Measurements from ENCODE around the gene CYRIA.

DNA sequence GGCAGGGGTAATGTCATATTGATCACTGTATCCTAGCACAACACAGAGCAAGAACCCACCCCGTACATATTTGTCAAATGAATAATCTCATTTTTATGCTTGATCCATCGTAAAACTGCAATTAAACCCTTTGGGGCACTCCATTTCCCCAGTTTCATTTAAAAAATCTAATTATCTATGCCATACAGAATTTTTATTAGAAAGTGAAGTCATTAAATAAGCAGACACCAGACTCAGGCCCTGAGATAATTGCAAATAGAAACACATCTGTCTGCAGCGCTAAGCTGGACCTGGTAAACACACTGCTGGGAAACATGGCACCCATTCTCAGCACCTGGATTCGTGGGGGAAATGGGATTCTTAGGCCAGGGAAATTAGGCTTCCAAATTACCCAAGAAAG is 5.1 kb downstream of the CYRIA start:
- TF ChIP-seq, protein P1, sequence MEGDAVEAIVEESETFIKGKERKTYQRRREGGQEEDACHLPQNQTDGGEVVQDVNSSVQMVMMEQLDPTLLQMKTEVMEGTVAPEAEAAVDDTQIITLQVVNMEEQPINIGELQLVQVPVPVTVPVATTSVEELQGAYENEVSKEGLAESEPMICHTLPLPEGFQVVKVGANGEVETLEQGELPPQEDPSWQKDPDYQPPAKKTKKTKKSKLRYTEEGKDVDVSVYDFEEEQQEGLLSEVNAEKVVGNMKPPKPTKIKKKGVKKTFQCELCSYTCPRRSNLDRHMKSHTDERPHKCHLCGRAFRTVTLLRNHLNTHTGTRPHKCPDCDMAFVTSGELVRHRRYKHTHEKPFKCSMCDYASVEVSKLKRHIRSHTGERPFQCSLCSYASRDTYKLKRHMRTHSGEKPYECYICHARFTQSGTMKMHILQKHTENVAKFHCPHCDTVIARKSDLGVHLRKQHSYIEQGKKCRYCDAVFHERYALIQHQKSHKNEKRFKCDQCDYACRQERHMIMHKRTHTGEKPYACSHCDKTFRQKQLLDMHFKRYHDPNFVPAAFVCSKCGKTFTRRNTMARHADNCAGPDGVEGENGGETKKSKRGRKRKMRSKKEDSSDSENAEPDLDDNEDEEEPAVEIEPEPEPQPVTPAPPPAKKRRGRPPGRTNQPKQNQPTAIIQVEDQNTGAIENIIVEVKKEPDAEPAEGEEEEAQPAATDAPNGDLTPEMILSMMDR (conservative IDR thresholded peaks at IDR 0.05): no peak
- no peak for TF ChIP-seq ZFX (IDR thresholded peaks at IDR 0.05)

Data from C4-2B (cell line).